GM12878 (cell line): ENCODE measurements around the gene IRF9. TPM values are rescaled to one million over a fixed set of nuclear protein-coding genes. Genes with fewer than 3 reads are reported as not detected.

ENCODE experiments used
- CHD1 ChIP-seq: IDR thresholded peaks from 2 replicates; pipeline ENCODE4 v1.6.1; 2012; ENCODE audit warnings: low read depth, low read length, improper control_type of control experiment
- CREM ChIP-seq: IDR thresholded peaks from 2 replicates; pipeline ENCODE4 v1.6.1; 2014; ENCODE audit warnings: antibody characterized with exemption, low read depth
- EED ChIP-seq: sonication (generic); IDR thresholded peaks from 2 replicates; pipeline ENCODE4 v1.6.1; 2016; ENCODE audit warnings: antibody characterized with exemption, low read depth
- ESRRA ChIP-seq: IDR thresholded peaks from 2 replicates; pipeline ENCODE4 v1.6.1; 2012; ENCODE audit warnings: mild to moderate bottlenecking, low read length, improper control_type of control experiment
- HDAC6 ChIP-seq: fragments of 200-600 bp; sonication (generic); IDR thresholded peaks from one replicate; pipeline ENCODE4 v1.8.0; 2017; ENCODE audit warnings: antibody characterized with exemption; ENCODE audit not compliant: unreplicated experiment
- JUNB ChIP-seq: IDR thresholded peaks from 2 replicates; pipeline ENCODE4 v1.6.1; 2016; ENCODE audit warnings: antibody characterized with exemption, mild to moderate bottlenecking
- JUND ChIP-seq: IDR thresholded peaks from 2 replicates; pipeline ENCODE4 v1.6.1; 2012; ENCODE audit warnings: low read depth, mild to moderate bottlenecking, low read length, improper control_type of control experiment, moderate library complexity
- KLF5 ChIP-seq: fragments of 450-650 bp; IDR thresholded peaks from 2 replicates; pipeline ENCODE4 v1.6.1; 2014; ENCODE audit warnings: mild to moderate bottlenecking; ENCODE audit not compliant: partially characterized antibody
- MXI1 ChIP-seq: fragments of 150-350 bp; IDR thresholded peaks from 2 replicates; pipeline ENCODE4 v1.6.1; 2011; ENCODE audit warnings: low read depth, mild to moderate bottlenecking, inconsistent platforms, low read length, improper control_type of control experiment
- PAX5 ChIP-seq: IDR thresholded peaks from 2 replicates; pipeline ENCODE4 v1.6.1; 2011; ENCODE audit warnings: low read depth, low read length, borderline replicate concordance
- POLR2A ChIP-seq: IDR thresholded peaks from 2 replicates; pipeline ENCODE4 v1.6.1; 2011; ENCODE audit warnings: low read depth, mild to moderate bottlenecking, low read length
- POLR2AphosphoS2 ChIP-seq: IDR thresholded peaks from 2 replicates; pipeline ENCODE4 v1.6.1; 2011; ENCODE audit warnings: low read depth, mild to moderate bottlenecking, low read length, improper control_type of control experiment, moderate library complexity
- POLR2AphosphoS5 ChIP-seq: IDR thresholded peaks from 2 replicates; pipeline ENCODE4 v1.6.1; 2011; ENCODE audit warnings: mild to moderate bottlenecking, low read length, inconsistent platforms
- RAD21 ChIP-seq: IDR thresholded peaks from 2 replicates; pipeline ENCODE4 v1.6.1; 2011; ENCODE audit warnings: mild to moderate bottlenecking, low read depth, low read length, moderate library complexity; ENCODE audit not compliant: insufficient read depth
- SMAD1 ChIP-seq: fragments of 450-650 bp; IDR thresholded peaks from 2 replicates; pipeline ENCODE4 v1.6.1; 2018; ENCODE audit warnings: mild to moderate bottlenecking, low read depth; ENCODE audit not compliant: partially characterized antibody
- STAT3 ChIP-seq: IDR thresholded peaks from 2 replicates; pipeline ENCODE4 v1.6.1; 2011; ENCODE audit warnings: low read depth, low read length, improper control_type of control experiment
- TARDBP ChIP-seq: IDR thresholded peaks from 2 replicates; pipeline ENCODE4 v1.6.1; 2016; ENCODE audit warnings: borderline replicate concordance
- WRNIP1 ChIP-seq: IDR thresholded peaks from 2 replicates; pipeline ENCODE4 v1.6.1; 2011; ENCODE audit warnings: low read depth, low read length, improper control_type of control experiment, borderline replicate concordance
- ZNF24 ChIP-seq: fragments of 450-650 bp; IDR thresholded peaks from 2 replicates; pipeline ENCODE4 v1.6.1; 2017; ENCODE audit warnings: antibody characterized with exemption, mild to moderate bottlenecking
- polyA plus RNA-seq, 11 experiments: library from polyadenylated mRNA; depleted of rRNA in 4 of 11; unstranded in 6 of 11; stranded (reverse) in 5 of 11; fragments of >200 nt; fragmentation: Nextera tagmentation in 4 of 11; fragmentation: Illumina TruSeq in 1 of 11; extraction: Ambion mirVana in 4 of 11; extraction: Trizol in 1 of 11; gene quantifications; 1 replicate in 1 of 11; 2 replicates in 10 of 11; pipeline versions ENCODE4 v1.2.1 to v1.2.3, GENCODE V29; 2011 to 2016; ENCODE audit warnings: inconsistent platforms in 2 of 11, missing spikeins in 2 of 11, low read depth in 1 of 11
- total RNA-seq, 4 experiments: library from RNA; depleted of rRNA in 3 of 4; stranded (reverse); fragments of >200 nt in 3 of 4; fragmentation: Illumina TruSeq in 1 of 4; extraction: Trizol in 1 of 4; gene quantifications; 2 replicates each; pipeline versions ENCODE4 v1.2.1 to v1.2.3, GENCODE V29; 2013 to 2021
- TF ChIP-seq, protein P1 (sequence below): fragments of 450-650 bp; IDR thresholded peaks from 2 replicates; pipeline ENCODE4 v1.6.1; 2017; ENCODE audit warnings: mild to moderate bottlenecking, low read depth, inconsistent platforms; ENCODE audit not compliant: poor library complexity, severe bottlenecking
- TF ChIP-seq, protein P2 (sequence below): IDR thresholded peaks from 2 replicates; pipeline ENCODE4 v1.6.1; 2012; ENCODE audit warnings: mild to moderate bottlenecking, low read depth, low read length
- TF ChIP-seq, protein P3 (sequence below): fragments of 450-650 bp; IDR thresholded peaks from 2 replicates; pipeline ENCODE4 v1.6.1; 2016; ENCODE audit warnings: mild to moderate bottlenecking
- TF ChIP-seq, protein P4 (sequence below): IDR thresholded peaks from 2 replicates; pipeline ENCODE4 v1.6.1; 2012; ENCODE audit warnings: low read depth, low read length, improper control_type of control experiment

The IRF9 gene
- total and polyA plus RNA-seq, 10 of the 15 experiments (the other 5 are each of a cell fraction or from before 2014, with no cell fraction given), result 47.6 to 234 (median 148) TPM

DNA sequence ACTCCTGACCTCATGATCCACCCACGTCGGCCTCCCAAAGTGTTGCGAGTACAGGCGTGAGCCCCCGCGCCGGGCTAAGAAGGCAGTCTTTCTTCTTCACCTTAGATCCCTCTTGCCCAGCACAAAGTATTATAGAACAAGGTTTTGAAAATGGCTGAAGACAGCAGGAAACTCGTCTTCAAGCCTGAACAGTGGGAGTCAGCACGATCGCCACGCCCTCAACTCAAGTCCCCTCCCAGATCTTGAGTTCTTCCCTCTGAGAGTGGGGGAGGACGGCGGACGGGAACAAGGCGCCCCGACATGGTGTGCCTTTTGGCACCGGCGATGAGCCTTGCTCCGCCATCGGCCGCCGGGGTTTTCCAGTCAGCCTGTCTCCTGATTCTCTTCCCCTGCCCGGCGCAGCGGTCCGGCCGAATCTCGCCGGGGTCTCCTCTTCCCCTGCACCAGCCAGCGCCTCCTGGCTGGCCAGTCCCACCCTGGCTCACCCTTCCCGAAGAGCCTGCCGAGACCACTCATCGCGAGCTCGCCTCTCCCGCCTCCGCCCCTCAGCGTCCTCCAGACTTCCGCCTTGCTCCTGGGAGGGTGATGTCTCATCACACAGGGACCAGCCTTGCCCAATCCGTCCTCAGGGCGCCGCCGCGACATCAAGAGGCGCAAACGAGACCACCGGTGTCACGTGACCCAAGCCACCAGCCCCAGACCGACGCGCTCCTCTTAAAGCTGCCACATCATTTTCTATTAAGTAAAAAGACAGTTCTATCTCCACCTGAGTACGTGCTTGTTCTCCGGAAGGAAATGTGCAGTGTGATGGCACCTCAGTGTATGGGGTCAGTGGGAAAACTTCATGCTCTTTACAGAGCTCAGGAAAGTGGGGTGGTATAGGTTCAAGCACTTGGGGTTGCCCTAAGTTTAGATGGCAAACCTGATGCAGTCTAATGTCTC lies 52.1 kb downstream of the IRF9 start, which contains the start of gene CHMP4A (continued):
- peak; percentile 41; the same call in 1 of the 2 replicates for TF ChIP-seq PAX5
- TF ChIP-seq STAT3, result no peak
- TF ChIP-seq MXI1, result no peak
- no peak; the same call in 1 of the 2 replicates for TF ChIP-seq JUNB
- TF ChIP-seq CHD1, result no peak
- TF ChIP-seq HDAC6, result peak; percentile 47
- TF ChIP-seq ESRRA, result no peak
- 0 out of 2 replicates have a peak, but pooled peaks have one; percentile 24 for TF ChIP-seq JUND
- TF ChIP-seq TARDBP, result no peak
- TF ChIP-seq POLR2AphosphoS5, result peak; percentile 97
- peak; percentile 89 for TF ChIP-seq KLF5
- TF ChIP-seq CREM, result peak; percentile 99
- TF ChIP-seq, protein P1, sequence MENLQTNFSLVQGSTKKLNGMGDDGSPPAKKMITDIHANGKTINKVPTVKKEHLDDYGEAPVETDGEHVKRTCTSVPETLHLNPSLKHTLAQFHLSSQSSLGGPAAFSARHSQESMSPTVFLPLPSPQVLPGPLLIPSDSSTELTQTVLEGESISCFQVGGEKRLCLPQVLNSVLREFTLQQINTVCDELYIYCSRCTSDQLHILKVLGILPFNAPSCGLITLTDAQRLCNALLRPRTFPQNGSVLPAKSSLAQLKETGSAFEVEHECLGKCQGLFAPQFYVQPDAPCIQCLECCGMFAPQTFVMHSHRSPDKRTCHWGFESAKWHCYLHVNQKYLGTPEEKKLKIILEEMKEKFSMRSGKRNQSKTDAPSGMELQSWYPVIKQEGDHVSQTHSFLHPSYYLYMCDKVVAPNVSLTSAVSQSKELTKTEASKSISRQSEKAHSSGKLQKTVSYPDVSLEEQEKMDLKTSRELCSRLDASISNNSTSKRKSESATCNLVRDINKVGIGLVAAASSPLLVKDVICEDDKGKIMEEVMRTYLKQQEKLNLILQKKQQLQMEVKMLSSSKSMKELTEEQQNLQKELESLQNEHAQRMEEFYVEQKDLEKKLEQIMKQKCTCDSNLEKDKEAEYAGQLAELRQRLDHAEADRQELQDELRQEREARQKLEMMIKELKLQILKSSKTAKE, result peak; percentile 35
- TF ChIP-seq WRNIP1, result no peak
- TF ChIP-seq, protein P2, sequence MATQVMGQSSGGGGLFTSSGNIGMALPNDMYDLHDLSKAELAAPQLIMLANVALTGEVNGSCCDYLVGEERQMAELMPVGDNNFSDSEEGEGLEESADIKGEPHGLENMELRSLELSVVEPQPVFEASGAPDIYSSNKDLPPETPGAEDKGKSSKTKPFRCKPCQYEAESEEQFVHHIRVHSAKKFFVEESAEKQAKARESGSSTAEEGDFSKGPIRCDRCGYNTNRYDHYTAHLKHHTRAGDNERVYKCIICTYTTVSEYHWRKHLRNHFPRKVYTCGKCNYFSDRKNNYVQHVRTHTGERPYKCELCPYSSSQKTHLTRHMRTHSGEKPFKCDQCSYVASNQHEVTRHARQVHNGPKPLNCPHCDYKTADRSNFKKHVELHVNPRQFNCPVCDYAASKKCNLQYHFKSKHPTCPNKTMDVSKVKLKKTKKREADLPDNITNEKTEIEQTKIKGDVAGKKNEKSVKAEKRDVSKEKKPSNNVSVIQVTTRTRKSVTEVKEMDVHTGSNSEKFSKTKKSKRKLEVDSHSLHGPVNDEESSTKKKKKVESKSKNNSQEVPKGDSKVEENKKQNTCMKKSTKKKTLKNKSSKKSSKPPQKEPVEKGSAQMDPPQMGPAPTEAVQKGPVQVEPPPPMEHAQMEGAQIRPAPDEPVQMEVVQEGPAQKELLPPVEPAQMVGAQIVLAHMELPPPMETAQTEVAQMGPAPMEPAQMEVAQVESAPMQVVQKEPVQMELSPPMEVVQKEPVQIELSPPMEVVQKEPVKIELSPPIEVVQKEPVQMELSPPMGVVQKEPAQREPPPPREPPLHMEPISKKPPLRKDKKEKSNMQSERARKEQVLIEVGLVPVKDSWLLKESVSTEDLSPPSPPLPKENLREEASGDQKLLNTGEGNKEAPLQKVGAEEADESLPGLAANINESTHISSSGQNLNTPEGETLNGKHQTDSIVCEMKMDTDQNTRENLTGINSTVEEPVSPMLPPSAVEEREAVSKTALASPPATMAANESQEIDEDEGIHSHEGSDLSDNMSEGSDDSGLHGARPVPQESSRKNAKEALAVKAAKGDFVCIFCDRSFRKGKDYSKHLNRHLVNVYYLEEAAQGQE, result no peak
- TF ChIP-seq POLR2AphosphoS2, result peak; percentile 93
- no peak for TF ChIP-seq RAD21
- peak; percentile 89 for TF ChIP-seq SMAD1
- TF ChIP-seq, protein P3, sequence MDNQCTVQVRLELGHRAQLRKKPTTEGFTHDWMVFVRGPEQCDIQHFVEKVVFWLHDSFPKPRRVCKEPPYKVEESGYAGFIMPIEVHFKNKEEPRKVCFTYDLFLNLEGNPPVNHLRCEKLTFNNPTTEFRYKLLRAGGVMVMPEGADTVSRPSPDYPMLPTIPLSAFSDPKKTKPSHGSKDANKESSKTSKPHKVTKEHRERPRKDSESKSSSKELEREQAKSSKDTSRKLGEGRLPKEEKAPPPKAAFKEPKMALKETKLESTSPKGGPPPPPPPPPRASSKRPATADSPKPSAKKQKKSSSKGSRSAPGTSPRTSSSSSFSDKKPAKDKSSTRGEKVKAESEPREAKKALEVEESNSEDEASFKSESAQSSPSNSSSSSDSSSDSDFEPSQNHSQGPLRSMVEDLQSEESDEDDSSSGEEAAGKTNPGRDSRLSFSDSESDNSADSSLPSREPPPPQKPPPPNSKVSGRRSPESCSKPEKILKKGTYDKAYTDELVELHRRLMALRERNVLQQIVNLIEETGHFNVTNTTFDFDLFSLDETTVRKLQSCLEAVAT, result no peak
- no peak; the same call in 1 of the 2 replicates for TF ChIP-seq ZNF24
- TF ChIP-seq EED, result no peak; the same call in 1 of the 2 replicates
- TF ChIP-seq, protein P4, sequence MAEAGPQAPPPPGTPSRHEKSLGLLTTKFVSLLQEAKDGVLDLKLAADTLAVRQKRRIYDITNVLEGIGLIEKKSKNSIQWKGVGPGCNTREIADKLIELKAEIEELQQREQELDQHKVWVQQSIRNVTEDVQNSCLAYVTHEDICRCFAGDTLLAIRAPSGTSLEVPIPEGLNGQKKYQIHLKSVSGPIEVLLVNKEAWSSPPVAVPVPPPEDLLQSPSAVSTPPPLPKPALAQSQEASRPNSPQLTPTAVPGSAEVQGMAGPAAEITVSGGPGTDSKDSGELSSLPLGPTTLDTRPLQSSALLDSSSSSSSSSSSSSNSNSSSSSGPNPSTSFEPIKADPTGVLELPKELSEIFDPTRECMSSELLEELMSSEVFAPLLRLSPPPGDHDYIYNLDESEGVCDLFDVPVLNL, result no peak
- TF ChIP-seq POLR2A, result peak; percentile 99
